Subcutaneous abdominal adipose tissue (tissue), 5 donors: ENCODE data around the gene DHRS9.

Experiments used
- H3K27ac ChIP-seq: one replicate; pipeline ENCODE4 v1.7.0; 2013; ENCODE audit warnings: low read depth, mild to moderate bottlenecking, inconsistent platforms, low read length, moderate library complexity
- H3K27me3 ChIP-seq, 5 donors: one replicate each; pipeline ENCODE4 v1.7.0; 2013; ENCODE audit warnings: low read length in 5 of 5, inconsistent platforms in 1 of 5; ENCODE audit not compliant: control insufficient read depth in 5 of 5, insufficient read depth in 4 of 5
- H3K36me3 ChIP-seq, 5 donors: one replicate each; pipeline ENCODE4 v1.7.0; 2013; ENCODE audit warnings: low read length in 5 of 5; ENCODE audit not compliant: control insufficient read depth in 5 of 5, insufficient read depth in 5 of 5
- H3K4me1 ChIP-seq, 5 donors: one replicate each; pipeline ENCODE4 v1.7.0; 2013; ENCODE audit warnings: low read length in 5 of 5, mild to moderate bottlenecking in 3 of 5, moderate library complexity in 1 of 5; ENCODE audit not compliant: control insufficient read depth in 5 of 5, insufficient read depth in 5 of 5
- H3K4me3 ChIP-seq, 5 donors: one replicate each; pipeline ENCODE4 v1.7.0; 2013; ENCODE audit warnings: low read length in 5 of 5, low read depth in 1 of 5
- H3K9ac ChIP-seq, 5 donors: one replicate each; pipeline ENCODE4 v1.7.0; 2013; ENCODE audit warnings: low read length in 5 of 5, mild to moderate bottlenecking in 4 of 5, moderate library complexity in 3 of 5
- H3K9me3 ChIP-seq, 5 donors: one replicate each; pipeline ENCODE4 v1.7.0; 2013; ENCODE audit warnings: low read length in 5 of 5; ENCODE audit not compliant: control insufficient read depth in 5 of 5
- donor health status: healthy.
- donor health status: healthy.
- donor health status: healthy.
- donor health status: healthy.
- donor health status: healthy.

The DHRS9 gene

DNA sequence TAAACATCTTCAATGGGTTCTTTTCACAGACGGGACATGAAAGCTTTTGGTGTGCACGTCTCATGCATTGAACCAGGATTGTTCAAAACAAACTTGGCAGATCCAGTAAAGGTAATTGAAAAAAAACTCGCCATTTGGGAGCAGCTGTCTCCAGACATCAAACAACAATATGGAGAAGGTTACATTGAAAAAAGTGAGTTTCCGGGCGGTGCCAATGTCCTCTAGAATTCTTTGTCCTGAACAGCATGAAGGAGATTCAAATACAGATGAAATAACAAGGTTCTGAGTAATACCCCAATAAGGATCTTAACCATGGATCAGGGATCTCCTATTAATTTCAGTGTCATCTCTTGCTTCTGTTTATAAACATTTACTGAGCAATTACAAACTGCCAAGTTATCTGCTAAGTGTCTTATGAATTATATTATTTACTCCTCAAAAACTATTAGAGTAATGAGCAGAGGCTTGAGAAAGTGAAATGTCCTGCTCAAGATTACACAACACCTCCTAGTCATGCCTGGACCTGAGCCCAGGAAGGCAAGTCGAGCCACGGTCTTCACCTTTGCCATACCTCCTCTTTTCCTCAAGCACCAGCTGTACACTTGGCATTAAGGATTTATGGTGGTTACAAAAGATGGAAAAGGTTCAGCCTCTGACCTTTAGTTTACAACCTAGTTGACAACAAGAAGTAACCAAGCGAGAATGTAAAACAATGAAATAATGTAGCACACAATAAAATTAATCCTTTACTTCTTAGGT is 22.6 kb downstream of the DHRS9 start:
- Histone ChIP-seq H3K4me3 (no peak overlapping the region), H3K27ac (peak overlapping the region; percentile 46), H3K36me3 (no peaks in the 10 kb centered on the region), H3K27me3 (no peaks in the 10 kb centered on the region), H3K9me3 (no peaks in the 10 kb centered on the region), H3K4me1 (peaks cover 0 to 37% (median 34%) of the 10 kb centered on the region in 5 donors), H3K9ac (no peak overlapping the region)

DNA sequence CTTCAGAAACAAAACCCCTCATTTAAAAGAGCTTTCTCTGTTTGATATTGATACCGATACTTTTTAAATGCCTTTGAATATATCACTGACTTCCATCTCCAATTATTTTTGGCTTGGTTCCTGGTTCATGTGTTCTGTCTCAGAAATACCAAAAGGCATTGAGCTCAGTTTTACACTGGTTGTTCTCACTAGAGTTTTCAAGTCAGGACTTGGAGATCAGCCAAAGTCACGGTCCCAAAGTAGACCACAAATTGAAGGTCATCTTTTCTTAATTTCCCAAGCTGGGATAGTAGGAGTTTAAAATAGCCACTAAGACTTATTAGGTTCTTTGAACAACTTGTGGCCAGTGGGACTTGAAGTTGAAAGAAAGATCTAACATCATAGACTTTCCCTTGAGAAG is 24.2 kb downstream of the DHRS9 start:
- H3K27me3 ChIP-seq: no peaks in the 10 kb centered on the region
- H3K9ac ChIP-seq: no peak overlapping the region
- peaks cover 0 to 37% (median 32%) of the 10 kb centered on the region in 5 donors for H3K4me1 ChIP-seq
- no peak overlapping the region for H3K27ac ChIP-seq
- no peak overlapping the region for H3K4me3 ChIP-seq
- no peaks in the 10 kb centered on the region for H3K9me3 ChIP-seq
- H3K36me3 ChIP-seq: no peaks in the 10 kb centered on the region

DNA sequence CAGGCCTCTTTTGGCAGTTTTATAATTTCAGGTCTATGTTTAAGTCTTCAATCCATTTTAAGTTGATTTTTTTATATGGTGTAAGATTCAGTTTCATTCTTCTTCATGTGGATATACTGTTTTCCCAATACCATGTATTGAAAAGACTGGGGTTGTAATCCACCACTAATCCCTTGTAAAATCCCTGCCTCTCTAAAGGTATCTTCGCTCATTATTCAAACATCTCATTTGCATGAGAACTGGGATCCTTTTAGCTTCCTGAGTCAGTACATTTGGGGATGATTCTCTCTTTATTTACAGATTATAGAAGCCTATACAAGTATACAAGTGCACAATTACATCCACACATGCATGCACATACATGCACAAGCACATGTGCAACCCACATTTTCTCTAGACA is 25.3 kb downstream of the DHRS9 start:
- Histone ChIP-seq H3K36me3 (no peaks in the 10 kb centered on the region), H3K9ac (no peak overlapping the region), H3K4me3 (no peak overlapping the region), H3K27me3 (no peaks in the 10 kb centered on the region), H3K4me1 (peaks cover 0 to 43% (median 37%) of the 10 kb centered on the region in 5 donors), H3K27ac (no peak overlapping the region), H3K9me3 (no peaks in the 10 kb centered on the region)

DNA sequence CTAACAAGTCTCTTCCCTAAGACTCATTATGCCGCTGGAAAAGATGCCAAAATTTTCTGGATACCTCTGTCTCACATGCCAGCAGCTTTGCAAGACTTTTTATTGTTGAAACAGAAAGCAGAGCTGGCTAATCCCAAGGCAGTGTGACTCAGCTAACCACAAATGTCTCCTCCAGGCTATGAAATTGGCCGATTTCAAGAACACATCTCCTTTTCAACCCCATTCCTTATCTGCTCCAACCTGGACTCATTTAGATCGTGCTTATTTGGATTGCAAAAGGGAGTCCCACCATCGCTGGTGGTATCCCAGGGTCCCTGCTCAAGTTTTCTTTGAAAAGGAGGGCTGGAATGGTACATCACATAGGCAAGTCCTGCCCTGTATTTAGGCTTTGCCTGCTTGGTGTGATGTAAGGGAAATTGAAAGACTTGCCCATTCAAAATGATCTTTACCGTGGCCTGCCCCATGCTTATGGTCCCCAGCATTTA is 26.3 kb downstream of the DHRS9 start:
- peaks cover 0 to 43% (median 39%) of the 10 kb centered on the region in 5 donors for H3K4me1 ChIP-seq
- no peak overlapping the region for H3K9ac ChIP-seq
- H3K27me3 ChIP-seq: no peaks in the 10 kb centered on the region
- H3K27ac ChIP-seq: no peak overlapping the region
- H3K4me3 ChIP-seq: no peak overlapping the region
- no peaks in the 10 kb centered on the region for H3K36me3 ChIP-seq
- H3K9me3 ChIP-seq: no peaks in the 10 kb centered on the region

DNA sequence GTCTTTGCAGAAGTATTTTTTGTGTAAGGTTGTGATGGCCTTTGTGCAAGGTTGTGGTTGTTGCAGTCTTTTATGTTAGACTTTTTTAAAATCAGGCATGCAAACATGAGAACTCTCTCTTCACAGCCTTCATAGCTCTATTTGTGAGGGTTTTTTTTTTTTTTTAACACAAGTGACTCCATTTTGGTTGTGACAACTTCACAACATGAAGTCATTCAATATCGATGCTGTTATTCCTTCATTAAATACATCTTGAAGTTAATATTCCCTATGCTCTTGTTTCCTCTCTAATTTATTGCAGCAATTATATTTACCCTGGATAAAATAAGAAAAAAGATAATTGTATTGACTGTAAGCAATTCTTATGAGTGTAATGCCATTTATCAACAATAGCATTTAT is 35.5 kb downstream of the DHRS9 start:
- no peaks in the 10 kb centered on the region for H3K9me3 ChIP-seq
- H3K4me3 ChIP-seq: no peak overlapping the region
- no peak overlapping the region for H3K9ac ChIP-seq
- H3K27ac ChIP-seq: no peak overlapping the region
- H3K36me3 ChIP-seq: no peaks in the 10 kb centered on the region
- H3K4me1 ChIP-seq: peaks cover 0 to 5% (median 3%) of the 10 kb centered on the region in 5 donors
- no peaks in the 10 kb centered on the region for H3K27me3 ChIP-seq

DNA sequence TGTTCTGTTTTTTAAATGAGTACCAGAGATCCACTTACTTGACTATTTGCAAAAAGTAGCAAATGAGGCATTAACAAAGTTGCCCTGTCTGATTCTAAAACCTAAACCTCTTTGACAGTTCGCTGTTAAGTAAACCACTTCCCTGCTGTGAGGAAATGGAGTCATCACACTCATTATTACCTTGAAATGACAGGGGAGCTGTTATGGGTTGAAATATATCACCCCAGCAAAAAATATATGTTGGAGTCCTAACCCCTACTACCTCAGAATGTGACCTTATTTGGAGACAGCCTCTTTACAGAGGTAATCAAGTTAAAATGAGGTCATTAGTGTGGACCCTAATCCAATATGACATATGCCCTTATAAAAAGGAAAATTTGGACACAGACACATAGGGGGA is 36.1 kb downstream of the DHRS9 start:
- H3K27me3 ChIP-seq: no peaks in the 10 kb centered on the region
- no peaks in the 10 kb centered on the region for H3K9me3 ChIP-seq
- H3K9ac ChIP-seq: no peak overlapping the region
- peaks cover 0 to 6% (median 5%) of the 10 kb centered on the region in 5 donors for H3K4me1 ChIP-seq
- H3K36me3 ChIP-seq: no peaks in the 10 kb centered on the region
- H3K4me3 ChIP-seq: no peak overlapping the region
- H3K27ac ChIP-seq: no peak overlapping the region

DNA sequence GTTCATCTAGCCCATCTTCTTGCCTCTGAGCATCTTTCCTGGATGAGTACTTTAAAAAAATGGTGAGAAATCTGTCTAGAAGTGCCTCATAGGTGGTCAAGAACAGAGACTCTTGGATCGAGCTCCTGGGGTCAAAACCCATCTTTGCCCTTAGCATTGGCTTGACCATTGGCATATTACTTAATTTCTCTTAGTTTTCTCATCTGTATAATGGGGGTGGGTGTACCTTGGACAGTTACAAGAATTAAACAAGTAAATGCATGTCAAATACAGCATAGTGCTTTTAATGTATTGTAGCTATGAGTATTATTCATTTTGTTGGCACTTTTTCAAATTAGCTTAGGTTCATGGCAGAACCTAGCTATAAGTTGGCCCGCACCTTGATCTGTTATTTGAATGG is 36.8 kb downstream of the DHRS9 start:
- H3K36me3 ChIP-seq: no peaks in the 10 kb centered on the region
- no peak overlapping the region for H3K27ac ChIP-seq
- H3K4me3 ChIP-seq: no peak overlapping the region
- no peak overlapping the region for H3K9ac ChIP-seq
- no peaks in the 10 kb centered on the region for H3K27me3 ChIP-seq
- H3K9me3 ChIP-seq: no peaks in the 10 kb centered on the region
- H3K4me1 ChIP-seq: peaks cover 0 to 8% (median 5%) of the 10 kb centered on the region in 5 donors

DNA sequence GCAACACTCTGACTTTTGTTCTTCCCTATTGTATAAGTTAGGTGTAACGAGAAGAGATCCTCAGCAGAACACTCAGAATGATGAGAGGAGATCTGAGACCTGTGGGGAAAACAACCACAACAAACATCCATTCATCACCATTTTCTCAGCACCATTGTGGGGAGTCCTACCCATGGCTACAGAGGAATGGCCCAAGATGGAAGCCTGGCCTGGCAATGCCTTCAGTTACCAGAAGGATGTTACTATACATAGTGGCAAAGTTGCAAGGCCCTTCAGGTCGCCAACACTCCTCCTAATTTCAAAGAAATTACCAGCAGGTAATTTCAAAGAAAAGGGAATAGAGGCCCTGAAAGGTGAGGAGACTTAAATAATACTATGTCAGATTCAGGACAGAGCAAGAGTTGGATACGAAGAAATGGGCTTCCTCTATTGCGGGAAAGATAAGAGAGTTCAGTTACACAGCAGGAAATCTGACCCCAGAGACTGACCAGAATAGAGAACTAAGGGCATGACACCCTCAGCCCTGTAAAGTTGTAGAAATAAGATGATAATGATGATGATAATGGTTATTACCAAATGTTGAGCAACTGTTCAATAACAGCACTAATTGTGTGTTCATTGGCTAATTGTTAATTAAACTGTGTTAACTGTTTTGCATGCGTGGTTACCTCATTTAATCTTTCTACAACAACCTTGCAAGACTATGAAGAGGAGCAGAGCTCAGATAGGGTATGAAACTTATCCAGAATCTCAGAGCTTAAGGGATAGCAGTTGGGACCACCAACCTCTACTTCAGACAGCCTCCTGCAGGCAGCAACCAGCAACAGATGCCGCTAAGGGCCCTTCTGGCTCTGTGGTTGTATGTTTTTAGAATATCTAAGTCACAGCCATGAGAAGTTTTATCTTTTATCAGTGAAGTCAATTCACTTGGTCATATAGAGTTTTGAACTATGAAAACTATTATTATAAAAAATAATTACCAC is 37.5 kb downstream of the DHRS9 start:
- Histone ChIP-seq H3K9ac (no peak overlapping the region), H3K4me3 (no peak overlapping the region), H3K36me3 (no peaks in the 10 kb centered on the region), H3K27ac (no peak overlapping the region), H3K27me3 (no peaks in the 10 kb centered on the region), H3K9me3 (no peaks in the 10 kb centered on the region), H3K4me1 (peaks cover 0 to 8% (median 5%) of the 10 kb centered on the region in 5 donors)

DNA sequence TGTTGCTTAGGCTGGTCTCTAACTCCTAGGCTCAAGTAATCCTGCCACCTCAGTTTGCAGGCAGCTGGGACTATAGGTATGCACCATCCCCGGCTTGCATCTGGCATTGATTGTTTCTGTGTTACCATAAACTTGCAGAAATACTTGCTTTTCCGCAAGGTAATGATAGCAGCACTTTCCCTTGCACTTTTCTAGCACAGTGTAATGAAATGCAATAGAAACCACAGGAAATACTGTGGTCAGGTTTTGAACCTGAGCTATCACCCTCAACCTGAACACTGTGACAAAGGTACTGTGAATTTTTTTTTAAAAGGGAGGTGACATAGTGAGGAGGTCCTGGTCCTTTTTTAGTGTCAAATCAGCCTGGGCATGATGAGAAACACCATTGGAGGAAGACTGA is 38.3 kb downstream of the DHRS9 start:
- no peaks in the 10 kb centered on the region for H3K27me3 ChIP-seq
- no peak overlapping the region for H3K9ac ChIP-seq
- H3K36me3 ChIP-seq: no peaks in the 10 kb centered on the region
- no peak overlapping the region for H3K4me3 ChIP-seq
- no peak overlapping the region for H3K27ac ChIP-seq
- no peaks in the 10 kb centered on the region for H3K9me3 ChIP-seq
- peaks cover 0 to 8% (median 5%) of the 10 kb centered on the region in 5 donors for H3K4me1 ChIP-seq
